Naive thymus-derived CD8-positive, alpha-beta T cell (primary cell): Measurements from ENCODE around the gene ERCC4. TPM values are rescaled to one million over a fixed set of nuclear protein-coding genes. Genes with fewer than 3 reads are reported as not detected.

Experiments
- ATAC-seq, 2 donors: fragments of 150-1000 bp; cut with Tn5 transposase in 1 of 2; sonication (Bioruptor Pico), chemical (Tn5 transposase) in 1 of 2; 1 replicate in 1 of 2; 2 replicates in 1 of 2; pipeline ENCODE4 v1.10.0; 2021; ENCODE audit warnings: mild to moderate bottlenecking in 2 of 2, moderate library complexity in 2 of 2
- POLR2A ChIA-PET: fragments of 350-600 bp; sonication (Branson Sonifier 250); formaldehyde crosslinking; loops from one replicate; lab custom pipeline; 2021; ENCODE audit warnings: antibody characterized with exemption; lab: Charles Lee
- DNase-seq, 10 donors: peaks; one replicate each; pipeline versions ENCODE4 v3.0.0 to v3.0.0-alpha.2; 2020 to 2022
- H3K27ac Mint-ChIP-seq, 10 donors: one replicate each; pipeline ENCODE4 v1.8.0; 2020 to 2022; ENCODE audit warnings: mild to moderate bottlenecking in 10 of 10, mixed read lengths in 10 of 10, moderate library complexity in 4 of 10, inconsistent platforms in 1 of 10
- H3K27me3 Mint-ChIP-seq, 5 donors: one replicate each; pipeline ENCODE4 v1.8.0; 2021 to 2022; ENCODE audit warnings: mixed read lengths in 5 of 5
- H3K36me3 Mint-ChIP-seq, 3 donors: one replicate each; pipeline ENCODE4 v1.8.0; 2020 to 2022; ENCODE audit warnings: mixed read lengths in 3 of 3, mild to moderate bottlenecking in 2 of 3, inconsistent platforms in 1 of 3
- H3K4me1 Mint-ChIP-seq, 4 donors: one replicate each; pipeline ENCODE4 v1.8.0; 2021 to 2022; ENCODE audit warnings: mixed read lengths in 4 of 4
- H3K4me3 Mint-ChIP-seq, 10 donors: one replicate each; pipeline ENCODE4 v1.8.0; 2020 to 2022; ENCODE audit warnings: mild to moderate bottlenecking in 10 of 10, mixed read lengths in 10 of 10, moderate library complexity in 6 of 10, inconsistent platforms in 1 of 10
- H3K9me3 Mint-ChIP-seq, 9 donors: one replicate each; pipeline ENCODE4 v1.8.0; 2020 to 2022; ENCODE audit warnings: mixed read lengths in 9 of 9, mild to moderate bottlenecking in 3 of 9, inconsistent platforms in 1 of 9, moderate library complexity in 1 of 9
- polyA plus RNA-seq, 3 donors: library from polyadenylated mRNA; unstranded; fragments of 300-500 nt; fragmentation: Illumina TruSeq; gene quantifications; one replicate each; pipeline ENCODE4 v1.2.3, GENCODE V29; 2021
- total RNA-seq, 8 experiments: library from RNA in 2 of 8; stranded (reverse) in 2 of 8; gene quantifications; one replicate each; pipeline ENCODE4 v1.2.3 and lab custom pipeline; 2021 to 2026

ERCC4 gene
- total and polyA plus RNA-seq, 5 experiments from 2014 or later, result 12.8 to 22.1 (median 18.2) TPM

GRCh38 chr16:13957197-13958078 lies 37.5 kb downstream of the ERCC4 start:
- no peak for ATAC-seq

DNA sequence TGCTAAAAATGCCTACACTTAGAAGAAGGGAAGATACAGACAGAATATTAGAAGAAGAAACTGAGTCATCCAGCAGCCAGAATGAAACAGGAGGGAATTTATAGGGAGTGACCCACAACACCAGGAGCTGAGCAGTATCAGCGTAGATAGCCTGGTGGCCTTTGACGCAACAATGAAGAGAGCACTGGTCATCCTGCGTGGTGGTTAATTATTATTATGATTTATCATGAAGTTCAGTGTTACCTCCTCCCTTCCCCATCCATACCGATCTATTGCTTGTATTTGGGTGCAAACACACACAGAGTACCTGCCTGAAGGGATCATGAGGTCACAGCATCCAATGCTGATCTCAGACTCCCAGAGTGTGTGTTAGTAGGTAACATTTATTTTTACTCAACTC lies 38.5 kb downstream of the ERCC4 start:
- DNase-seq (no peak), ATAC-seq (no peak)
- Mint-ChIP-seq H3K27ac (no peak overlapping the region), H3K4me1 (peaks cover 0 to 2% (median 0%) of the 10 kb centered on the region in 4 donors), H3K27me3 (peaks cover 8 to 53% (median 35%) of the 10 kb centered on the region in 5 donors), H3K36me3 (no peaks in the 10 kb centered on the region), H3K4me3 (no peak overlapping the region), H3K9me3 (peaks cover 0 to 8% (median 0%) of the 10 kb centered on the region in 9 donors)
- POLR2A ChIA-PET, result no interaction called here

More at GRCh38 chr16:13957197-13958078, 37.5 kb downstream of the ERCC4 start:
- peaks cover 5 to 46% (median 30%) of the 10 kb centered on the region in 5 donors for H3K27me3 Mint-ChIP-seq
- peaks cover 0 to 7% (median 0%) of the 10 kb centered on the region in 9 donors for H3K9me3 Mint-ChIP-seq
- H3K36me3 Mint-ChIP-seq, result peaks cover 0 to 1% (median 0%) of the 10 kb centered on the region in 3 donors
- POLR2A ChIA-PET, result no interaction called here
- no peak for DNase-seq
- H3K27ac Mint-ChIP-seq, result peak overlapping the region in 1 of 10 donors; percentile 44
- peaks cover 0 to 2% (median 0%) of the 10 kb centered on the region in 4 donors for H3K4me1 Mint-ChIP-seq
- peak overlapping the region in 1 of 10 donors; percentile 44 for H3K4me3 Mint-ChIP-seq

GRCh38 chr16:13959626-13960025 lies 39.7 kb downstream of the ERCC4 start:
- DNase-seq (no peak), ATAC-seq (no peak)
- Mint-ChIP-seq H3K9me3 (peaks cover 0 to 8% (median 0%) of the 10 kb centered on the region in 9 donors), H3K27me3 (peaks cover 10 to 62% (median 39%) of the 10 kb centered on the region in 5 donors), H3K4me1 (peaks cover 0 to 2% (median 0%) of the 10 kb centered on the region in 4 donors), H3K4me3 (no peak overlapping the region), H3K36me3 (no peaks in the 10 kb centered on the region), H3K27ac (no peak overlapping the region)
- POLR2A ChIA-PET, result no interaction called here

GRCh38 chr16:13961099-13961811 lies 41.3 kb downstream of the ERCC4 start:
- DNase-seq (no peak), ATAC-seq (no peak)
- H3K36me3 Mint-ChIP-seq, result no peaks in the 10 kb centered on the region
- H3K4me1 Mint-ChIP-seq, result peaks cover 0 to 2% (median 0%) of the 10 kb centered on the region in 4 donors
- peaks cover 0 to 8% (median 0%) of the 10 kb centered on the region in 9 donors for H3K9me3 Mint-ChIP-seq
- no peak overlapping the region for H3K4me3 Mint-ChIP-seq
- POLR2A ChIA-PET, result no interaction called here
- H3K27ac Mint-ChIP-seq, result no peak overlapping the region
- peaks cover 11 to 62% (median 38%) of the 10 kb centered on the region in 5 donors for H3K27me3 Mint-ChIP-seq

DNA sequence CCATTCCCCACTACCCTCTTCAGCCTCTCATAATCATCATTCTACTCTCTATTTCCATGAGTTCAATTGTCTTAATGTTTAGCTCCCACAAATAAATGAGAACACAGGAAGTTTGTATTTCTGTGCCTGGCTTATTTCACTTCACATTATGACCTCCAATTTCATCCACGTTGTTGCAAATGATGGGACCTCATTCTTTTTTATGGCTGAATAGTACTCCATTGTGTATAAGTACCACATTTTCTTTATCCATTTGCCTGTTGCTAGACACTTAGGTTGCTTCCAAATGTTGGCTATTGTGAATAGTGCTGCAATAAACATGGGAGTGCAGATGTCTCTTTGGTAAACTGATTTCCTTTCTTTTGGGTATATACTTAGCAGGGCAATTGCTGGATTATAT lies 42.3 kb downstream of the ERCC4 start:
- Mint-ChIP-seq H3K4me1 (peaks cover 0 to 2% (median 0%) of the 10 kb centered on the region in 4 donors), H3K36me3 (no peaks in the 10 kb centered on the region), H3K27ac (no peak overlapping the region), H3K27me3 (peaks cover 13 to 57% (median 37%) of the 10 kb centered on the region in 5 donors), H3K4me3 (no peak overlapping the region), H3K9me3 (peaks cover 0 to 8% (median 0%) of the 10 kb centered on the region in 9 donors)
- no peak for DNase-seq
- no peak for ATAC-seq
- POLR2A ChIA-PET, result interaction anchor here (0.7 kb wide), 1 partner anchor 12 kb away, joined by 4 read pairs; no protein-coding TSS in a partner anchor

- POLR2A ChIA-PET, result no interaction called here
- peaks cover 2 to 15% (median 9%) of the 10 kb centered on the region in 9 donors for H3K9me3 Mint-ChIP-seq
- H3K4me1 Mint-ChIP-seq, result no peaks in the 10 kb centered on the region
- ATAC-seq (no peak), DNase-seq (no peak)
- no peak overlapping the region for H3K27ac Mint-ChIP-seq
- H3K4me3 Mint-ChIP-seq, result no peak overlapping the region
- H3K36me3 Mint-ChIP-seq, result peaks cover 0 to 8% (median 2%) of the 10 kb centered on the region in 3 donors
- H3K27me3 Mint-ChIP-seq, result peaks cover 11 to 51% (median 30%) of the 10 kb centered on the region in 5 donors
Observed at GRCh38 chr16:13968835-13969234, 48.9 kb downstream of the ERCC4 start.

DNA sequence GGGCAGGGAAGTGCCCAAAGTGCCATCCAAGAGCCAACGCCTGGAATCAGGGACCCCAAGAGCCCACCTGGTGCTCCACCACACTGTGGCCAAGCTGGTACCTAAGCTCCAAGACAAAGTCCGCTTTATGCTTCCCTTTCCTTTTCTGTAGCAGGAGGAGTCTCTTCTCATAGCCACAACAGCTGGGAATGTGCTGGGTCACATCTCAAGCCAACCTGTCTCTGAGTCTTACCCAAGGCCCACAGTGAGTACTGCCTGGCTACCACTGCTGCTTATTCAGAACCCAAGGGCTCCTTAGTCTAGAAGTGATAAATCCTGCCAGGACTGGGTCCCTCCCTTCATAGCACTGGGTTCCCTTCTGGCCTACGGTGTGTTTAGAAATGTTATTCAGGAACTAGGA lies 49.8 kb downstream of the ERCC4 start:
- DNase-seq (no peak), ATAC-seq (no peak)
- H3K4me3 Mint-ChIP-seq, result no peak overlapping the region
- H3K4me1 Mint-ChIP-seq, result no peaks in the 10 kb centered on the region
- POLR2A ChIA-PET, result no interaction called here
- H3K36me3 Mint-ChIP-seq, result peaks cover 0 to 8% (median 2%) of the 10 kb centered on the region in 3 donors
- H3K27me3 Mint-ChIP-seq, result peaks cover 14 to 42% (median 30%) of the 10 kb centered on the region in 5 donors
- H3K27ac Mint-ChIP-seq, result peak overlapping the region in 1 of 10 donors; percentile 53
- H3K9me3 Mint-ChIP-seq, result peaks cover 2 to 15% (median 9%) of the 10 kb centered on the region in 9 donors

- H3K36me3 Mint-ChIP-seq, result peaks cover 0 to 8% (median 2%) of the 10 kb centered on the region in 3 donors
- no peak for ATAC-seq
- H3K4me1 Mint-ChIP-seq, result no peaks in the 10 kb centered on the region
- POLR2A ChIA-PET, result no interaction called here
- H3K27me3 Mint-ChIP-seq, result peaks cover 14 to 31% (median 23%) of the 10 kb centered on the region in 5 donors
- H3K9me3 Mint-ChIP-seq, result peaks cover 2 to 15% (median 9%) of the 10 kb centered on the region in 9 donors
- H3K4me3 Mint-ChIP-seq, result no peak overlapping the region
- no peak for DNase-seq
- H3K27ac Mint-ChIP-seq, result no peak overlapping the region
Observed at GRCh38 chr16:13970708-13971422, 50.9 kb downstream of the ERCC4 start.

GRCh38 chr16:13973321-13974023 lies 53.5 kb downstream of the ERCC4 start:
- H3K4me3 Mint-ChIP-seq, result no peak overlapping the region
- POLR2A ChIA-PET, result no interaction called here

GRCh38 chr16:13977177-13977576 lies 57.2 kb downstream of the ERCC4 start:
- POLR2A ChIA-PET, result no interaction called here
- DNase-seq, result no peak
- Mint-ChIP-seq H3K9me3 (peaks cover 0 to 20% (median 8%) of the 10 kb centered on the region in 9 donors), H3K27ac (no peak overlapping the region), H3K4me1 (no peaks in the 10 kb centered on the region), H3K36me3 (peaks cover 0 to 10% (median 3%) of the 10 kb centered on the region in 3 donors), H3K4me3 (no peak overlapping the region), H3K27me3 (peaks cover 0 to 14% (median 4%) of the 10 kb centered on the region in 5 donors)
- ATAC-seq, result no peak

More at GRCh38 chr16:13973321-13974023, 53.5 kb downstream of the ERCC4 start:
- no peak for ATAC-seq
- Mint-ChIP-seq H3K36me3 (peaks cover 0 to 4% (median 2%) of the 10 kb centered on the region in 3 donors), H3K9me3 (peaks cover 0 to 9% (median 3%) of the 10 kb centered on the region in 9 donors), H3K27me3 (peaks cover 9 to 14% (median 13%) of the 10 kb centered on the region in 5 donors), H3K4me1 (no peaks in the 10 kb centered on the region), H3K27ac (no peak overlapping the region)
- no peak for DNase-seq

- Mint-ChIP-seq H3K9me3 (peaks cover 0 to 20% (median 7%) of the 10 kb centered on the region in 9 donors), H3K4me1 (no peaks in the 10 kb centered on the region), H3K4me3 (no peak overlapping the region), H3K27me3 (peaks cover 0 to 4% (median 2%) of the 10 kb centered on the region in 5 donors), H3K27ac (no peak overlapping the region), H3K36me3 (peaks cover 0 to 10% (median 3%) of the 10 kb centered on the region in 3 donors)
- DNase-seq (no peak), ATAC-seq (no peak)
- POLR2A ChIA-PET, result no interaction called here
Observed at GRCh38 chr16:13982451-13982850, 62.5 kb downstream of the ERCC4 start.
